HL-60 (cell line): Measurements from ENCODE around the gene CCDC8.
"Not testable (repeated sequence)": the region's sequence is repeated elsewhere in the genome, so short reads cannot be mapped to it uniquely, and the experiment has no call there.

ENCODE experiments used
- DNase-seq, 2 experiments: peaks; one replicate each; pipeline ENCODE4 v3.0.0-alpha.2; 2010 to 2020; ENCODE audit warnings: low read depth in 1 of 2, low spot score in 1 of 2
- H3K27ac ChIP-seq: fragments of 250-450 bp; sonication (Bioruptor Pico); replicated peaks from 2 replicates; pipeline ENCODE4 v1.5.1; 2020; ENCODE audit warnings: mild to moderate bottlenecking, moderate library complexity
- H3K27me3 ChIP-seq: fragments of 250-450 bp; sonication (Bioruptor Pico); 2 replicates; pipeline ENCODE4 v1.5.1; 2021; ENCODE audit warnings: mild to moderate bottlenecking, moderate library complexity; ENCODE audit not compliant: insufficient read depth, poor library complexity, severe bottlenecking
- H3K4me3 ChIP-seq: replicated peaks from 2 replicates; pipeline ENCODE4 v1.5.1; 2011; ENCODE audit warnings: mild to moderate bottlenecking, control low read depth, low read length; ENCODE audit not compliant: insufficient read depth
- GABPA ChIP-seq: IDR thresholded peaks from 2 replicates; pipeline ENCODE4 v1.6.1; 2012; ENCODE audit warnings: low read depth
- POLR2AphosphoS5 ChIP-seq: IDR thresholded peaks from 2 replicates; pipeline ENCODE4 v1.6.1; 2012; ENCODE audit warnings: low read depth
- SPI1 ChIP-seq: IDR thresholded peaks from 2 replicates; pipeline ENCODE4 v1.6.1; 2012; ENCODE audit warnings: low read depth, mild to moderate bottlenecking, borderline replicate concordance
- TF ChIP-seq, protein P1 (sequence below): IDR thresholded peaks from one replicate; pipeline ENCODE4 v1.5.1; 2011; ENCODE audit warnings: low read length, control low read depth, inconsistent platforms; ENCODE audit not compliant: insufficient read depth
- TF ChIP-seq, protein P2 (sequence below): IDR thresholded peaks from 2 replicates; pipeline ENCODE4 v1.6.1; 2012; ENCODE audit warnings: low read depth; ENCODE audit not compliant: insufficient replicate concordance

The CCDC8 gene

DNA sequence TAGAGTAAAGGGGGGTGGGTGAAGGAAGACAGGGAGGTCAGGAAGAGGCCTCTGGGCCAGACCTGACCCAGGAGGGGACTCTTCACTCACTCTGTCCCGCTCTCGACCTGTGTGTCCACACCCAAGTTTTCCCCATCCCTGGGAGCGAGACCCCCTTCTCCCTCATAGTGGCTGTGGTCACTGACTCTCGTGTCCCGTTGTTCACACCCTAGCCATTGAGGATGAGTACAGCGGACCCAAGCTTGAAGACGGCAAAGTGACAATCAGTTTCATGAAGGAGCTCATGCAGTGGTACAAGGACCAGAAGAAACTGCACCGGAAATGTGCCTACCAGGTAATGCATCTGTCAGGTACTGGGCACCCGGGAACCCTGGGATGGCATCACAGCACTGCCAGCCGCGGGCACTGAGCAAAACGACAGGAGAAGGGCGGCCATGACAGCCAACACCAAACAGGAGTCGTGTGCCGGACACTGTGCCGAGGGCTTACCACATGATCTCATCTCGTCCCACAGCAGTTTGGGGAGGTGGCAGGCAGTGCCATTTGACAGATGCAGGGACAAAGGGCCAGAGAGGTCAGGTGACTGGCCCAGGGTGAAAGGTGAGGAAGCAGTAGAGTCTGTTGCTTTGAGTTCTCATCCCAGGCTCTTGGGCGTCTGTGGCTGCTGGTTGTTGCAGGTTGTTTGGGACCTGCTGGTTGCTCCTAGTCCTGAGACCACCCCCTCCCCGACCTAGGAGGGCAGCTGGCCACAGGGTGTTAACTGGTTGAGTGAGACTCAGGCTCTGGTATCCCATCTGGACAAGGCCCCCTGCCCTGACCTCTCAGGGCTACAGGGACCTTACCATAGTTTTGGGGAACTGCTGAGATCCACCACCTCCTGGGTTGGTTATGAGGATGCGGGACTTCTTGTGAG, 36.9 kb downstream of the CCDC8 start:
- TF ChIP-seq SPI1 (no peak), POLR2AphosphoS5 (no peak), GABPA (no peak)
- TF ChIP-seq, protein P1, sequence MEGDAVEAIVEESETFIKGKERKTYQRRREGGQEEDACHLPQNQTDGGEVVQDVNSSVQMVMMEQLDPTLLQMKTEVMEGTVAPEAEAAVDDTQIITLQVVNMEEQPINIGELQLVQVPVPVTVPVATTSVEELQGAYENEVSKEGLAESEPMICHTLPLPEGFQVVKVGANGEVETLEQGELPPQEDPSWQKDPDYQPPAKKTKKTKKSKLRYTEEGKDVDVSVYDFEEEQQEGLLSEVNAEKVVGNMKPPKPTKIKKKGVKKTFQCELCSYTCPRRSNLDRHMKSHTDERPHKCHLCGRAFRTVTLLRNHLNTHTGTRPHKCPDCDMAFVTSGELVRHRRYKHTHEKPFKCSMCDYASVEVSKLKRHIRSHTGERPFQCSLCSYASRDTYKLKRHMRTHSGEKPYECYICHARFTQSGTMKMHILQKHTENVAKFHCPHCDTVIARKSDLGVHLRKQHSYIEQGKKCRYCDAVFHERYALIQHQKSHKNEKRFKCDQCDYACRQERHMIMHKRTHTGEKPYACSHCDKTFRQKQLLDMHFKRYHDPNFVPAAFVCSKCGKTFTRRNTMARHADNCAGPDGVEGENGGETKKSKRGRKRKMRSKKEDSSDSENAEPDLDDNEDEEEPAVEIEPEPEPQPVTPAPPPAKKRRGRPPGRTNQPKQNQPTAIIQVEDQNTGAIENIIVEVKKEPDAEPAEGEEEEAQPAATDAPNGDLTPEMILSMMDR, result no peak
- TF ChIP-seq, protein P2, sequence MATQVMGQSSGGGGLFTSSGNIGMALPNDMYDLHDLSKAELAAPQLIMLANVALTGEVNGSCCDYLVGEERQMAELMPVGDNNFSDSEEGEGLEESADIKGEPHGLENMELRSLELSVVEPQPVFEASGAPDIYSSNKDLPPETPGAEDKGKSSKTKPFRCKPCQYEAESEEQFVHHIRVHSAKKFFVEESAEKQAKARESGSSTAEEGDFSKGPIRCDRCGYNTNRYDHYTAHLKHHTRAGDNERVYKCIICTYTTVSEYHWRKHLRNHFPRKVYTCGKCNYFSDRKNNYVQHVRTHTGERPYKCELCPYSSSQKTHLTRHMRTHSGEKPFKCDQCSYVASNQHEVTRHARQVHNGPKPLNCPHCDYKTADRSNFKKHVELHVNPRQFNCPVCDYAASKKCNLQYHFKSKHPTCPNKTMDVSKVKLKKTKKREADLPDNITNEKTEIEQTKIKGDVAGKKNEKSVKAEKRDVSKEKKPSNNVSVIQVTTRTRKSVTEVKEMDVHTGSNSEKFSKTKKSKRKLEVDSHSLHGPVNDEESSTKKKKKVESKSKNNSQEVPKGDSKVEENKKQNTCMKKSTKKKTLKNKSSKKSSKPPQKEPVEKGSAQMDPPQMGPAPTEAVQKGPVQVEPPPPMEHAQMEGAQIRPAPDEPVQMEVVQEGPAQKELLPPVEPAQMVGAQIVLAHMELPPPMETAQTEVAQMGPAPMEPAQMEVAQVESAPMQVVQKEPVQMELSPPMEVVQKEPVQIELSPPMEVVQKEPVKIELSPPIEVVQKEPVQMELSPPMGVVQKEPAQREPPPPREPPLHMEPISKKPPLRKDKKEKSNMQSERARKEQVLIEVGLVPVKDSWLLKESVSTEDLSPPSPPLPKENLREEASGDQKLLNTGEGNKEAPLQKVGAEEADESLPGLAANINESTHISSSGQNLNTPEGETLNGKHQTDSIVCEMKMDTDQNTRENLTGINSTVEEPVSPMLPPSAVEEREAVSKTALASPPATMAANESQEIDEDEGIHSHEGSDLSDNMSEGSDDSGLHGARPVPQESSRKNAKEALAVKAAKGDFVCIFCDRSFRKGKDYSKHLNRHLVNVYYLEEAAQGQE, result no peak
- H3K27ac ChIP-seq, result no peak overlapping the region
- DNase-seq, result no peak
- no peaks in the 10 kb centered on the region for H3K27me3 ChIP-seq
- H3K4me3 ChIP-seq, result no peak overlapping the region

DNA sequence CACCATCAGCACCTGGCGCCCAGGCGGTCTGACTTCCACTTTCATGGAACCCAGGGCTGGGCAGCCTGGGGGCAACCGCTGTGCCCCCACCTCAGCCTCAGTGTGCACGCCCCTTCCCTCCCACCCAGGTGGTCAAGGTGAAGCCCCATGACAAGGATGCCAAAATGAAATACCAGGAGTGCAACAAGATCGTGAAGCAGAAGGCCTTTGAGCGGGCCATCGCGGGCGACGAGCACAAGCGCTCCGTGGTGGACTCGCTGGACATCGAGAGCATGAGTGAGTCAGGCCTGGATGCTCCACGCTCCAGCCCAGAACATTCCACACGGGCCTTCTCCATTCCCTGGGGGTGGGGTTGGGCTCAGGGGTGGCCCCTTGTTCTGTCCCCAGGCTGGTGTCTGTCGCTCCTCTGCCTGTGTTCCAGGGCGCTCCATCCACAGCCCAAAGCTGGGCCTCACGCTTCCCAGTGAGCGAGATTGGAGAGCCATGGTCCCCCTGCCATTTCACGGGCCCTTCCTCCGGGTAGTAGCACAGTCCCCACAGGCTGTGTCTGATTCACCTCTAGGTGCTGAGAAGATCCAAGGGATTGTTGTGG, 37.8 kb downstream of the CCDC8 start:
- not testable (repeated sequence) for H3K27me3 ChIP-seq, DNase-seq, H3K27ac ChIP-seq, H3K4me3 ChIP-seq

DNA sequence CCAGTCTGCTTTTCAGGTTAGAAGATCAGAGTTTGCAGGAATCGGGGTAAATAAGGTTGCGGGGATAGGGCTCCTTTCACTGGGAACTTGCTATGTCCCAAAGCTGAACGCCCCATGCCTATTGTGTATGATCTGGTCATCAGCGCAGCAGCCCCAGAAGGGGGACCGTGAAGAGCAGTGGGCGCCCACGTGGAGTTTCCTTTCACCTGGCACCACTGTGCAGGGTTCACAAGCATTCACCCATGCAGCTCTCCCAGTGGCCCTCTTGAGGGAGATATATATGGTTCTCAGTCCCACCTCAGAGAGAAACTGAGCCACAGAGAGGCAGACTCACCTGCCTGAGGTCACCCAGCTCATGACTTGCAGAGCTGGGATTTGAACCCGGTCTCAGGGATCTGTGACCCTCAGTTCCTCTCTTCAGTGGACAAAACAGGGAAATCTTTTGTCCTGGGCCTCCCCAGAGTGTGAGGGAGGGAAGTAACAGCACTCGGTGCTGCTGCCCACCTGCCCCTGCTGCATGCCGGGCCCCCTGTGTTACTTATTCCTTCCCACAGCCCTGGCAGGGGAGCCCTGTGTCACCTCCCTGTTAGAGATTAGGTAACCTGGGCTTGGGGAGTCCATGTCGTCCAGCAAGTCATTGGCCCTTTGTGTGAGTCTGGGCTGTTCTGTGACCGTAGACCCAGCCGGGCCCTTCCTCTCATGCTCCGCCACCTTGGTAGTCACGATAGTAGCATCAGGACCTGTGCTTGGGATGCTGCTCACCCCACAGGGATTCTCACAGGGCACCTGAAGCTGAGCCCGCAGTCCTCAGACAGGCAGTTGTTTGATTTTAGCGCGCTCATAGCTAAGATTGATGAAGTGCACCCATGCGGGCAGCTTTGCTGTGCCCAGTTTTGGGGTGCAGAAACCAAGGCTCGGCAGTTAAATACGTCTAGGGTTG, 38.6 kb downstream of the CCDC8 start:
- TF ChIP-seq POLR2AphosphoS5, result no peak
- TF ChIP-seq, protein P1, result no peak
- Histone ChIP-seq H3K4me3 (no peak overlapping the region), H3K27me3 (no peaks in the 10 kb centered on the region), H3K27ac (no peak overlapping the region)
- DNase-seq, result no peak

DNA sequence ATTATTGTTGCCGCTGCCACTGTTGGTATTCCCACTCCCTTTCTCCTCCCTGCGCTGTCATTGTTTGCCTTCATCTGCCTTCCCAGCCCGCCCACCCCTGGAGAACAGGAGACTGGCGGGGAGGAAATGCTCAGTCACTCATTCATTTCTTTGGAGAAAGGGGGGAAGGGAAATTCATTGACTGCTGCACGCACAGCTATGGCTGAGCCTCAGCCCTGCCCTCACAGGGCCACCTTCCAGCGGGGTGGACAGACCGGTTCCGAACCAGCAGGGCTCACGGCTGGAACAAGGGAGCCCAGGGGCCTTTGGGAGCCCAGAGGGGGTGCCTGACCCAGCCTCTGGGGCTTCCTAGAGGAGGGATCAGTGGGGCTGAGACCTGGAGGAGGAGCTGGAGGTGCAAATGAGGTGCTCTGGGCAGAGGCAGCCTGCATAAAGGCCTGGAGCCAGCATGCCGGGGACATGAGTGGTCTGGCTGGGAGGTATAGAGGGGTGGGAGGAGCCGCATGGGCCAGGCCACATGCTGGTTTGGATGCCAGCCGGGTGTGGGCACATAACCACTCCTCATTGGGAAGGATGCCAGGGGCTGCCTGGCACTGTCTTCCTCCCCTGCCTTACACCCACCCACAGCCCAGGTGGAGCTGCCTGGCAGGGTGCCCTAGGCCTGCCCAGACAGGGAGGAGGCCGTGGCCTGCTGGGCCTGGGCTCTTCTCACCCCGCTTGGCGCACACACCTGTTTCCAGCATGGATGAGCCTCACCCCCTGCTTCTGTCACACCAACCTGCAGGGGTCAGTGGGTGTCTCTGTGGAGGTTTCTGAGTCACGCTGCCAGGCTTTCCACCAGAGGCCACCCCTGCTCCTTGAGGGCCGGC, 39.6 kb downstream of the CCDC8 start:
- TF ChIP-seq, protein P2, result no peak
- TF ChIP-seq GABPA (no peak), SPI1 (no peak), POLR2AphosphoS5 (no peak)
- TF ChIP-seq, protein P1, result no peak
- no peak overlapping the region for H3K4me3 ChIP-seq
- H3K27ac ChIP-seq, result no peak overlapping the region
- DNase-seq, result no peak
- H3K27me3 ChIP-seq, result no peaks in the 10 kb centered on the region
